H9 (cell line): ENCODE results near the gene OLFM1. TPM values are rescaled to one million over a fixed set of nuclear protein-coding genes. Genes with fewer than 3 reads are reported as not detected.

Experiments used
- DNase-seq: peaks from one replicate; pipeline ENCODE4 v3.0.0-alpha.2; 2017
- H2AFZ ChIP-seq: one replicate; pipeline ENCODE4 v1.6.1; 2013; ENCODE audit warnings: mild to moderate bottlenecking, low read length, control low read depth, moderate library complexity
- H2AK5ac ChIP-seq: 2 replicates; pipeline ENCODE4 v1.6.1; 2013; ENCODE audit warnings: low read length, control low read depth, mixed read lengths; ENCODE audit not compliant: insufficient read length
- H2BK120ac ChIP-seq: one replicate; pipeline ENCODE4 v1.6.1; 2013; ENCODE audit warnings: low read depth, mild to moderate bottlenecking, low read length, control low read depth, inconsistent platforms; ENCODE audit not compliant: poor library complexity, severe bottlenecking
- H2BK12ac ChIP-seq: 2 replicates; pipeline ENCODE4 v1.6.1; 2013; ENCODE audit warnings: low read length, control low read depth, mixed read lengths, low read depth; ENCODE audit not compliant: insufficient read length
- H2BK15ac ChIP-seq: 2 replicates; pipeline ENCODE4 v1.6.1; 2013; ENCODE audit warnings: low read depth, low read length, control low read depth
- H2BK20ac ChIP-seq: one replicate; pipeline ENCODE4 v1.6.1; 2013; ENCODE audit warnings: low read depth, mild to moderate bottlenecking, low read length, control low read depth, inconsistent platforms; ENCODE audit not compliant: poor library complexity, severe bottlenecking
- H2BK5ac ChIP-seq: 2 replicates; pipeline ENCODE4 v1.6.1; 2013; ENCODE audit warnings: low read length, control low read depth, mixed read lengths; ENCODE audit not compliant: insufficient read length
- H3K14ac ChIP-seq: 2 replicates; pipeline ENCODE4 v1.6.1; 2013; ENCODE audit warnings: low read length, control low read depth; ENCODE audit not compliant: insufficient read depth
- H3K18ac ChIP-seq: 2 replicates; pipeline ENCODE4 v1.6.1; 2013; ENCODE audit warnings: low read depth, mild to moderate bottlenecking, mixed read lengths, low read length, control low read depth; ENCODE audit not compliant: insufficient read length
- H3K23ac ChIP-seq: 2 replicates; pipeline ENCODE4 v1.6.1; 2013; ENCODE audit warnings: low read length, control low read depth, mixed read lengths, low read depth; ENCODE audit not compliant: insufficient read length
- H3K23me2 ChIP-seq: 2 replicates; pipeline ENCODE4 v1.6.1; 2013; ENCODE audit warnings: low read depth, mild to moderate bottlenecking, mixed read lengths, low read length, control low read depth; ENCODE audit not compliant: insufficient read length, poor library complexity, severe bottlenecking
- H3K27ac ChIP-seq: 2 replicates; pipeline ENCODE4 v1.5.1; 2013; ENCODE audit warnings: low read length, control low read depth, mixed read lengths, low read depth; ENCODE audit not compliant: insufficient read length
- H3K27me3 ChIP-seq: 2 replicates; pipeline ENCODE4 v1.6.1; 2013; ENCODE audit warnings: low read length, control low read depth, inconsistent platforms; ENCODE audit not compliant: insufficient read depth
- H3K4ac ChIP-seq: 2 replicates; pipeline ENCODE4 v1.6.1; 2013; ENCODE audit warnings: low read depth, mild to moderate bottlenecking, control low read depth, inconsistent platforms, low read length, moderate library complexity
- H3K4me1 ChIP-seq: 2 replicates; pipeline ENCODE4 v1.6.1; 2013; ENCODE audit warnings: low read length, control low read depth, inconsistent platforms; ENCODE audit not compliant: insufficient read depth
- H3K4me2 ChIP-seq: 2 replicates; pipeline ENCODE4 v1.6.1; 2013; ENCODE audit warnings: low read length, control low read depth, mixed read lengths; ENCODE audit not compliant: insufficient read length, insufficient read depth
- H3K56ac ChIP-seq: 2 replicates; pipeline ENCODE4 v1.6.1; 2013; ENCODE audit warnings: low read depth, mild to moderate bottlenecking, mixed read lengths, low read length, control low read depth; ENCODE audit not compliant: insufficient read length
- H3K79me1 ChIP-seq: 2 replicates; pipeline ENCODE4 v1.6.1; 2013; ENCODE audit warnings: low read depth, mild to moderate bottlenecking, moderate library complexity, low read length, control low read depth, inconsistent platforms; ENCODE audit not compliant: insufficient read depth, poor library complexity, severe bottlenecking
- H3K79me2 ChIP-seq: 2 replicates; pipeline ENCODE4 v1.6.1; 2013; ENCODE audit warnings: low read length, control low read depth, inconsistent platforms; ENCODE audit not compliant: insufficient read depth
- H3K9ac ChIP-seq: 2 replicates; pipeline ENCODE4 v1.6.1; 2013; ENCODE audit warnings: low read length, control low read depth, mixed read lengths; ENCODE audit not compliant: insufficient read length; ENCODE audit errors: extremely low read depth
- H3K9me3 ChIP-seq: one replicate; pipeline ENCODE4 v1.6.1; 2013; ENCODE audit warnings: low read depth, low read length, inconsistent platforms; ENCODE audit not compliant: control insufficient read depth
- H3T11ph ChIP-seq: one replicate; pipeline ENCODE4 v1.6.1; 2013; ENCODE audit warnings: mild to moderate bottlenecking, low read length, control low read depth, inconsistent platforms
- H4K20me1 ChIP-seq: one replicate; pipeline ENCODE4 v1.6.1; 2013; ENCODE audit not compliant: control insufficient read depth, insufficient read length, insufficient read depth
- H4K5ac ChIP-seq: 2 replicates; pipeline ENCODE4 v1.6.1; 2013; ENCODE audit warnings: low read depth, mild to moderate bottlenecking, mixed read lengths, low read length, control low read depth; ENCODE audit not compliant: insufficient read length
- H4K8ac ChIP-seq: replicated peaks from 2 replicates; pipeline ENCODE4 v1.6.1; 2013; ENCODE audit warnings: low read length, control low read depth, mixed read lengths, low read depth; ENCODE audit not compliant: insufficient read length
- H4K91ac ChIP-seq: 2 replicates; pipeline ENCODE4 v1.6.1; 2013; ENCODE audit warnings: low read depth, mild to moderate bottlenecking, moderate library complexity, mixed read lengths, low read length, control low read depth; ENCODE audit not compliant: insufficient read length
- H3K27ac Mint-ChIP-seq, 3 experiments: 2 replicates in 2 of 3; 3 replicates in 1 of 3; pipeline ENCODE4 v1.8.0; 2020 to 2021; ENCODE audit warnings: mixed read lengths in 3 of 3, mild to moderate bottlenecking in 1 of 3, moderate library complexity in 1 of 3
- H3K27me3 Mint-ChIP-seq: 2 replicates; pipeline ENCODE4 v1.8.0; 2021; ENCODE audit warnings: low read depth, mild to moderate bottlenecking, moderate library complexity, mixed read lengths
- H3K36me3 Mint-ChIP-seq, 3 experiments: 2 replicates in 2 of 3; 3 replicates in 1 of 3; pipeline ENCODE4 v1.8.0; 2020 to 2021; ENCODE audit warnings: low read depth in 3 of 3, mixed read lengths in 3 of 3; ENCODE audit not compliant: insufficient read depth in 1 of 3
- H3K4me1 Mint-ChIP-seq, 2 experiments: 2 replicates each; pipeline ENCODE4 v1.8.0; 2020; ENCODE audit warnings: mixed read lengths in 2 of 2
- H3K4me3 Mint-ChIP-seq, 2 experiments: 2 replicates in 1 of 2; 3 replicates in 1 of 2; pipeline ENCODE4 v1.8.0; 2020 to 2021; ENCODE audit warnings: mild to moderate bottlenecking in 2 of 2, mixed read lengths in 2 of 2, moderate library complexity in 1 of 2
- H3K9me3 Mint-ChIP-seq, 2 experiments: 2 replicates in 1 of 2; 3 replicates in 1 of 2; pipeline ENCODE4 v1.8.0; 2020; ENCODE audit warnings: mild to moderate bottlenecking in 2 of 2, mixed read lengths in 2 of 2, moderate library complexity in 1 of 2
- WGBS: extraction: QIAGEN DNeasy Blood & Tissue Kit; methylation state at CpG from one replicate; pipeline ENCODE4 v1.1.7; 2013; ENCODE audit warnings: missing lambda C conversion rate, low lambda C conversion rate, mixed read lengths; ENCODE audit not compliant: insufficient read length; ENCODE audit errors: extremely low coverage; 5-methylcytosine and 5-hydroxymethylcytosine counted together
- total RNA-seq: library from RNA; stranded (reverse); gene quantifications from 2 replicates; pipeline ENCODE4 v1.2.1, GENCODE V29; 2021
- TF ChIP-seq, protein P1 (sequence below): fragments of 200-600 bp; sonication (generic); conservative IDR thresholded peaks from 3 replicates; pipeline ENCODE4 v1.8.0; 2021; ENCODE audit warnings: antibody characterized with exemption, mild to moderate bottlenecking

Gene OLFM1
- total RNA-seq, 1 experiment from 2014 or later, result 34.1 TPM

DNA sequence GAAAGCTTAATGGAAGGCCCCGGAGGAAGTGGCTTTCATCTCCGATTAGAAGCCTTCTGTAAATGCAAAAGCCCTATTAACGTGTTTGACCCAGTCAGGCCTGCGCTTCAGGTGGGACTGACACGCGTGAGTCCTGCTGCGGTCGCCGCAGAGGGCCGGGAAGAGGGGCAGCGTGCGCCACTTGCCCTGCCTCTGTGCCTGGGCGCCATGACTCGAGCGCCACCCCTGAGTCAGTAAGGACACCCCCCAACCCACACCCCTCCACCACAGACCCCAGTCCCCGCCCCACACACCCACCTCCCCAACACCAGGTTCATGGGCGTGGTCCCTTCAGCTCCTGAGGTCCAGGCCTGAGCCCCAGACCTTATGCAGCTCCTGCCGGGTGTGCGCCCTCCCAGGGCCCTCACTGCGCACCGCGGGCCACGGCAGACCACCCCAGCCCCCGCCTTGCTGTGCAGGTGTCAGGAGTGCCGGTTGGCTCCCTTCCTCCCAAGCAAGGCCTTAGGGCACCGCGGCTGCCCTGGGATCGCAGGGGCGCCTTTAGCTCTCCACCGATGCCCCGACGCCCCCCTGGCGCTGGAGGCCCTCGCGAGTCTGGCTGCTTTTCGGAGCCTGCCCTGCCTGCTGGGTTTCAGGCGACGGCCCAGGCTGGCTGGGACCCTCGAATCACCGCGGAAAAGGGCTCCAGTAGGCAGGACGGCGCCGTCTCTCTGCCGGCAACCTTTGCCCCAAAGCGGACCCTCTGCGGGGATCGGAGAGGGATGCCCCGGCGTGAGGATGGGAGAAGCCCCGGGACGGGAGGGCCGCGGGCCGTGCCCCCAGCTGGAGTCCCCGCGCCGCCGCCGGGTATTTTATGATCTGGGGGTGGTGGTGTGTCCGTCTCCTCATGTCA, 625 bp upstream of the OLFM1 start:
- Histone ChIP-seq H2AFZ (no peak overlapping the region), H3K23me2 (peaks cover 19% of the 10 kb centered on the region), H2BK20ac (no peak overlapping the region), H4K8ac (no peak overlapping the region), H2AK5ac (no peak overlapping the region), H4K91ac (no peak overlapping the region), H3K9me3 (no peaks in the 10 kb centered on the region), H3K4me1 (no peaks in the 10 kb centered on the region; the same call in 1 of the 2 replicates), H2BK120ac (no peak overlapping the region), H2BK12ac (no peak overlapping the region), H3K14ac (no peak overlapping the region), H4K5ac (no peak overlapping the region), H3K9ac (no peak overlapping the region), H3K79me2 (no peaks in the 10 kb centered on the region), H3K27ac (no peak overlapping the region), H2BK15ac (no peak overlapping the region), H4K20me1 (no peaks in the 10 kb centered on the region), H3K4me2 (peak overlapping the region; percentile 16), H3K18ac (no peak overlapping the region), H2BK5ac (no peak overlapping the region), H3K79me1 (no peaks in the 10 kb centered on the region), H3K56ac (no peak overlapping the region), H3T11ph (no peak overlapping the region), H3K27me3 (peaks cover 2% of the 10 kb centered on the region; the same call in 1 of the 2 replicates), H3K4ac (no peak overlapping the region), H3K23ac (no peak overlapping the region)
- H3K27ac Mint-ChIP-seq, result no peak overlapping the region; a peak in 1 of 7 replicates
- peaks cover 14 to 16% (median 15%) of the 10 kb centered on the region in 3 experiments; a peak in 6 of 7 replicates for H3K36me3 Mint-ChIP-seq
- peaks cover 56% of the 10 kb centered on the region for H3K27me3 Mint-ChIP-seq
- no CpG with 5 or more reads among the region's 61 CpGs for WGBS
- DNase-seq, result peak; percentile 55
- H3K9me3 Mint-ChIP-seq, result peaks cover 0 to 2% of the 10 kb centered on the region in 2 experiments; a peak in 1 of 5 replicates
- peaks cover 23 to 24% of the 10 kb centered on the region in 2 experiments for H3K4me1 Mint-ChIP-seq
- TF ChIP-seq, protein P1, sequence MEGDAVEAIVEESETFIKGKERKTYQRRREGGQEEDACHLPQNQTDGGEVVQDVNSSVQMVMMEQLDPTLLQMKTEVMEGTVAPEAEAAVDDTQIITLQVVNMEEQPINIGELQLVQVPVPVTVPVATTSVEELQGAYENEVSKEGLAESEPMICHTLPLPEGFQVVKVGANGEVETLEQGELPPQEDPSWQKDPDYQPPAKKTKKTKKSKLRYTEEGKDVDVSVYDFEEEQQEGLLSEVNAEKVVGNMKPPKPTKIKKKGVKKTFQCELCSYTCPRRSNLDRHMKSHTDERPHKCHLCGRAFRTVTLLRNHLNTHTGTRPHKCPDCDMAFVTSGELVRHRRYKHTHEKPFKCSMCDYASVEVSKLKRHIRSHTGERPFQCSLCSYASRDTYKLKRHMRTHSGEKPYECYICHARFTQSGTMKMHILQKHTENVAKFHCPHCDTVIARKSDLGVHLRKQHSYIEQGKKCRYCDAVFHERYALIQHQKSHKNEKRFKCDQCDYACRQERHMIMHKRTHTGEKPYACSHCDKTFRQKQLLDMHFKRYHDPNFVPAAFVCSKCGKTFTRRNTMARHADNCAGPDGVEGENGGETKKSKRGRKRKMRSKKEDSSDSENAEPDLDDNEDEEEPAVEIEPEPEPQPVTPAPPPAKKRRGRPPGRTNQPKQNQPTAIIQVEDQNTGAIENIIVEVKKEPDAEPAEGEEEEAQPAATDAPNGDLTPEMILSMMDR, result no peak
- H3K4me3 Mint-ChIP-seq, result peak overlapping the region; percentile 57 to 76; a peak in 4 of 5 replicates
